ENCODE data around the gene NCKAP5L.
"Not testable (repeated sequence)": the region's sequence is repeated elsewhere in the genome, so short reads cannot be mapped to it uniquely, and the experiment has no call there.

Gene NCKAP5L

DNA sequence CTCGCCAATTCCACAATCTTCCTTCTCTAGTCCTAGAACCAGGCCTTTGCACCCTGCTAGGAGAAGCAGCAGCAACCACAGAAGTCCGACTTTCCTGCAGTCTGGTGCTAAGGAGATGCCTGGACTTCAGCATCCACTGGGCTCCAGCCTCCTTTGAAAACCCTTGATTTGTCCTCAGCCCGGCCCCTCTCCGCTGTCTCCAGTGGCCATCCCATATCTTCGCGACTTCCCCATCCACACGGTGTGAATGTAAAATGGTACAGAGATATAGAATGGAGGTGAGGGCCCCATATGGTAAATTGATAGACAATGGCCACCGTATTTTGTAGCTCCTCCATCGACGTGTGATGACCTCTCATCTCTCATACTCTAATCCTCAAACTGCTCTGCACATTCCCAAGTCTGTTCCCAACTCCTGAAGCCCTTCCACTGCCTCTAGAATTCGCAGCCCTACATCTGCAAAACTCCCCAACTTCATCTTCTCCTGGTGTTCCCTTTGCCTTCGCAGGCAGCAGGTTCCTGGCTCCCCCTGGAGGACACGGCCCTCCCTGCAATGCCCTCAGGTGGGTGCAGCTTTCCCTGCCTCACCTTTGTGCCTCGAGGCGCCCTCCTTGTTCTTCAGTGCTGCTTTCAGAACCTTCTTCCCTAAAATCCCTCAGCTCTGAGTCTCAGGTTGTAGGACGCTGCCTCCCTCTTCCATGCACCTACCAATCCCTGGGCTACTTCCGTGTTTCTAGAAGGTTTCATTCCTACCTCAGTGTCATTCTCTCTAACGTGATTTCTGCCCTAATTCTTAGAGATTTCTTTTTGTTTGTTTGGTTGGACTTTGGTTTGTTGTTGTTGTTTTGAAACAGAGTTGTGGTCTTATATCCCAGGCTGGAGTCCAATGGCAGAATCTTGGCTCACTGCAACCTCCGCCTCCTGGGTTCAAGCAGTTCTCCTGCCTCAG lies 50.1 kb downstream of the NCKAP5L start:
- peak; percentile 53 to 70 for DNase-seq (ENCODE audit: low read depth in 2 of 2)

- DNase-seq (ENCODE audit: low read depth in 2 of 2): no peak
Measured at GRCh38 chr12:49777341-49777740, 50.9 kb downstream of the NCKAP5L start.

DNA sequence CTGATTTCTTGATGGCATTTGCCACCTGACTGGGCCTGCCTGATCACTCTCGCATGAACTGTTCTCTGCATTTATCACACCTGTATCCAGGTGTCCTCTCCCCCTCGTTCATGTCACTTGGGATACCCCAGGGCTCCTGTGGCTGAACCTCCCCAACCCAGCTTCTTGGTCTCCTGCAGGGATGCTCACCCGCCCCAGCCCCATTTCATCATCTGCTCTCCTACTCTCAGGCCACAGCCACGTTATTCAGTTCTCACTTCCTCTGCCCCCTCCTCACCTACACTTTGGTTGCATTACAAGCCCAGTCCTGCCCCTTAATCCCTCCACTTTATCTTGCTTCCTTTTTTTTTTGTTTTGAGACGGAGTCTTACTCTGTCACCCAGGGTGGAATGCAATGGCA lies 51.4 kb downstream of the NCKAP5L start:
- no peak for DNase-seq (ENCODE audit: low read depth in 2 of 2)

- peak; percentile 23 to 37 for DNase-seq (ENCODE audit: low read depth in 2 of 2)
Measured at GRCh38 chr12:49776413-49776812, 51.8 kb downstream of the NCKAP5L start.

DNA sequence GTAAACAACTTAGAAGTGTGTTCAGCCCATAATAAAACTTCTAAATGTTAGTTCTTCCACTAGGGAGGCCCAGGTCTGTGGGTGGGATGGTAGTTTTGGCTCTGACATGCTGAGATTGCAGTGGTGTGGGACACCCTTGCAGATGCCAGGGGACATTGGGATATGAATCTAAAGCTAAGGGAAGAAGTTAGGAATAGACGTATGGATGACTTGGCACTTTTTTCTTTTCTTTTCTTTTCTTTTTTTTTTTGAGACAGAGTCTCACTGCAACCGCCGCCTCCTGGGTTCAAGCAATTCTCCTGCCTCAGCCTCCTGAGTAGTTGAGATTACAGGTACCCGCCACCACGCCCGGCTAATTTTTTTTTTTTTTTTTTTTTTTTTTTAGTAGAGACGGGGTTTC lies 55.1 kb downstream of the NCKAP5L start:
- not testable (repeated sequence) for DNase-seq (ENCODE audit: low read depth in 2 of 2)

- no peak for DNase-seq (ENCODE audit: low read depth in 2 of 2)
Measured at GRCh38 chr12:49767333-49767732, 60.9 kb downstream of the NCKAP5L start.

GRCh38 chr12:49766115-49766455 lies 62.1 kb downstream of the NCKAP5L start:
- no peak for DNase-seq (ENCODE audit: low read depth in 2 of 2)

DNA sequence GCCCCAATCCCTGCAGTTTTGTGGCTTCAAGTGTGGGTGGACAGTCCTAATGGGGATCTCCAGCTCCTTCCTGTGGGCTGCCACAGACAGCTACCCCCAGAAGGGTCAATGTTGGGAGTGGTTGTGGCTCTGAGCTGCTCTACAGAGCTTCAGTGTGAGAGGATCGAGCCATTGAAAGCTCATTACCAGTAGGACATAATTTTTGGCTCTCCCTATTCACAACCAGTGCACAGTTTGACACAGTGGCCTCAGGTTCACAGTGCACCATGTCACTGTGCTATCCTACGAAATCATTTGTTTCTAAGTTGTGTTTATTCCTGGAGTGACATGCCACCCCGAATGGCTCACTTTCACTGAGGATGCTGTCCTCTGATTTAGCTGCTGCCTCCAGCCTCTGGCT lies 64.1 kb downstream of the NCKAP5L start:
- DNase-seq (ENCODE audit: low read depth in 2 of 2): no peak

GRCh38 chr12:49763006-49763591 lies 65.1 kb downstream of the NCKAP5L start:
- peak; percentile 71 to 76 for DNase-seq (ENCODE audit: low read depth in 2 of 2)

DNA sequence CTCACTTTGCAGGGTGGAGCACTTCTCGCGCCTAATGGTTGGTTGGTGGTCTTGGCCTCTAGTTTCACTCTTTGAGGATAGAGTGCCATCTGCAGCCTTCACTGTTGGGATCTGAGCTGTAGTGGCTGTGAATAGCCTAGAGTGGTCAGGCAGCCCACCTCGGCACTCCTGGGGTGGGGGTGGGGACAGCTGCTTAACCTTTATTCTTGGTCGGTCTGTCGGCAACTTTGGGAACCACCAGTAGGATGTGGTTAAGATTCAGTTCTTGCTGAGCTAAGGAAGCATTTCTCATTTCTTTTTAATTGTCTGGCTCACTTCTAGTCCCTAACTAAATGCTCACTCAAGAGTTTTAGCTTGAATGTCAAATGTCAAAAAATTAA lies 65.8 kb downstream of the NCKAP5L start:
- peak in 1 of 2 donors; percentile 22 for DNase-seq (ENCODE audit: low read depth in 2 of 2)

DNA sequence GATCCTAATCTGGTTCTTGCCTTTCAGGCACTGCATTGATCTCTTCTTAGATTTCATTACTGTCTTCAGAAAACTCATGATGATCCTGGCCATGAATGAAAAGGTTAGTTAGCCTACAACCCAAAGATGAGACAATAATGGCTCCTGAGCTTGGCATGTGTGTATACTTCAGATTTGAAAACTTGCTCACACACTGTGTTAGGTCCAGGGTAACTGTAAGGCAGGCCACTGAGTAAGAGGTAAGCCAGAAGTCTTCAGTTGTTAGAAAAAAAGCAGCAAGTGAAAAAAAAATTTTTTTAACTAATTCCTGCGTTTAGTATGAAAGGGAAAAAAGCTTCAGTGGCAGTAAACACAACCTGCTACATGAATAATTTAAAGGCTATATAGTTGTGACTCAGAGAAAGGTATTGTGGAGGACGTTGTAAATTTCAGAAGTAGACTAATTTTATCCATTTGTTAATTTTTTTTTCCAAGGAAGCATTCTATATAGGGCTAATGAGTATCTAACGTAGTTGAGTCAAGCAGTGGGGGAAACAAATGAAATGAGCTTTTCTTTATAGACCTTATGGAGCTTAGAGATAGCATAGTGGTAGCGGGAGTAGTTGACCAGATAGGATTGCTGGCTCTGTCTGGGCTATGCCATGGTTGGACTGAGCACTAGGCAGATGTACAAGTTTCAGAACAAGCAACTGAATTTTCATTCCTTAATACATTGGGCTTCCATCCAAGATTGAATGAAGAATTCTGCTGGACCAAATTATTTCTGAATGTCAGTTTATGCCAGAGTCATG lies 66.3 kb downstream of the NCKAP5L start:
- no peak for DNase-seq (ENCODE audit: low read depth in 2 of 2)

- DNase-seq (ENCODE audit: low read depth in 2 of 2): no peak
Measured at GRCh38 chr12:49750996-49751393, 77.2 kb downstream of the NCKAP5L start.

DNA sequence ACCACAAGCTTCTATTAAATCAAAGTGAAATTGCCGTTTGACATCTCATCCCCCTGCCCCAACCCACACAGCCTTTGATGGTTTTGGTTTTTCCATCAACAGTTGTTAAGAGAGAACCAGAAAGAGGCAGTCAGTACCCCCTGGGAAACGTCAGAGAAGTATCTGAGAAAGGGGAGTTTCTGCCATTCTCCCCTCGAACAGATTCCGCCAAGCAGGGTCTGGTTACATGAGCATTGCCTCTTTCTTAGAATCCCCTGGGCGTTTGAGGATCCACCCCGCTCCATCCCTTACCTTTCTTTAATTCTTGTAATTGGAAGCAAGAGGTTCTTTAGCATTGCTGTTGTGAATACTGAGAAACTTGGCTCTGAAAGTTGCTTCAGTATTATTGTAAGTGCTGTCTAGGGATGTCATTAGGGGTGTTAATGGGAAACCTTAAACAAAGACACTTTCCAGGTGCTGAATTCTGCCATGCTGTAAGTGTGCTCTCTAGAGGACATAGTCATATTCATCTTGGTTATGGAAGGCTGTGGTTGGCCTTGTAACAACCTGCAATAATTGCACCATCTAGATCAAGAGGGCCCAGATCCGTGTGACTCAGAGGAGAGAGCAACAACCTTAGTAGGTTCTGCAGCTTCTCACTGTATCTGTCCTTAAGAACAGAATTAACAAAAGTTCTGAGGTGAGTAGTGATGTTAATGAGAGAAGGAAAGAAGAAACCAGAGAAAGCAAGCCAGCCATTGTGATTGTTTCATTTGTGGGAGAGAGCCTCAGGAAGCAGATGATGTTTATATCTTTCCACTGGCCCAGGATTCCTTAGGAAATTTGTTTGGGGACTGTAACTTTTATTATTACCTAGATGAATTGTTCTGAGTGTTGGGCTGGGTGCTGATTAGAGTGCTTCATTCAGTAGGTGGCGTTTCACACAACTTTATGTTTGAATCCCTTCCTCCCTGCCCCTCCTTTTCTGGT lies 77.9 kb downstream of the NCKAP5L start:
- peak in 1 of 2 donors; percentile 25 for DNase-seq (ENCODE audit: low read depth in 2 of 2)

DNA sequence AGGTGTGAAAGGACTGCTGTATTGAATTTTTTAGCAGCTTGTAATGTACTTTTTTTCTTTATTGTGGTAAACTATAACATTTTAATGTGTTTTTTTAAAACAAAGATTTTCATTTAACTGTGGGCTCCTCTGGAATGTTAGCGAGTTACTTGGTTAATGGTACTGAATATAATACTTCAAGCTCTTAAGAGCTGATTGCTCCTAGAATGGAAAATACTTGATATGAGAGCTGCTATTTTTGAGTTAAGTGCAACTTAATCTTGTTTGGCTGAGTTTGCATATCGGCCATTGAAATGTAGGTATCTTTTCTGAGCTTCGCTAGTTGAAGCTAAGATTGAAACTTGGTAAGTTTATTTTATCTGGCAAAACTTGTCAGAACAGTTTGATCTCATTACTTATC lies 79.4 kb downstream of the NCKAP5L start:
- no peak for DNase-seq (ENCODE audit: low read depth in 2 of 2)

DNA sequence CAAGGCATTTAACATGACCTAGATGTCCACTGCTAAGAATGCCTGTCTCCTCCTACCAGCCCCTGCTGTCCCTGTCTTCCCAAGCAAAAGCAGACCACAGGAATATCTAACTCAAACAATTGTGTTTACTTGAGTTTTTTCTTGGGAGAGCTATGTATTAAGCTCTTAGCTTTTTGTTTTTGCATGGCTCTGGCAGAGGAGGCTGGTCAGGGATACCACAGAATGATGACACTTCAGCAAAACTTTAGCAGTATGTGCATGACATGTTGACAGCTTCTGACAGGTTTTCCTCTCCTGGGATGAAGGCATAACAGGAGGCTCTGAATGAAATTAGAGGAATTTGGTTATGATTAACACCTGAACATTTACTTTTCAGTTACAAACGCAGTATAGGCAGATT lies 79.9 kb downstream of the NCKAP5L start:
- DNase-seq (ENCODE audit: low read depth in 2 of 2): no peak

DNA sequence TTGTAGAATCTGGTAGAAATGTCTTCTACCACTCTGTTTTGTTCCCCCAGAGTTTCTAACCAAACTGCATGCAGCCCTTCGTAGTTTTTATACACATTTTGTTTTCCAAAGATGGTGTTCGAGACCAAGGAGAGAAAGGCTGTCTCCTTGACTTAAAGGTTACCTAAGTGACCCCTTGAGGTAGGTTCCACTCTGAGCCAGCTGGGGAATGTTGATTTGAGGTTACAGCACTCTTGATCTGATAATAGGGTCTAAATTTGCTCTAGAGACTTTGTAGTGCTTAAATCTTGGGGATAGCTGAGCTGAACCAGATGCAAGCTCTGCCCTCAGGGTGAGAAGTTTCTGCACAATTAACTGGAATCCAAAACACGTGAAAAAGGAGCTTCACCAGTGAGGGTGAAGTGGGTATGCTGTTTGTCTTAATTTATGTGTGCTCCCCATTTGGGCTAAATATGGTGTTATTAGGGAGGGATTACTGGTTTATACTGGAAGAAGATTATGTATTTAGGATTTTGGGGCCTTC lies 83.8 kb downstream of the NCKAP5L start:
- DNase-seq (ENCODE audit: low read depth in 2 of 2): no peak

DNA sequence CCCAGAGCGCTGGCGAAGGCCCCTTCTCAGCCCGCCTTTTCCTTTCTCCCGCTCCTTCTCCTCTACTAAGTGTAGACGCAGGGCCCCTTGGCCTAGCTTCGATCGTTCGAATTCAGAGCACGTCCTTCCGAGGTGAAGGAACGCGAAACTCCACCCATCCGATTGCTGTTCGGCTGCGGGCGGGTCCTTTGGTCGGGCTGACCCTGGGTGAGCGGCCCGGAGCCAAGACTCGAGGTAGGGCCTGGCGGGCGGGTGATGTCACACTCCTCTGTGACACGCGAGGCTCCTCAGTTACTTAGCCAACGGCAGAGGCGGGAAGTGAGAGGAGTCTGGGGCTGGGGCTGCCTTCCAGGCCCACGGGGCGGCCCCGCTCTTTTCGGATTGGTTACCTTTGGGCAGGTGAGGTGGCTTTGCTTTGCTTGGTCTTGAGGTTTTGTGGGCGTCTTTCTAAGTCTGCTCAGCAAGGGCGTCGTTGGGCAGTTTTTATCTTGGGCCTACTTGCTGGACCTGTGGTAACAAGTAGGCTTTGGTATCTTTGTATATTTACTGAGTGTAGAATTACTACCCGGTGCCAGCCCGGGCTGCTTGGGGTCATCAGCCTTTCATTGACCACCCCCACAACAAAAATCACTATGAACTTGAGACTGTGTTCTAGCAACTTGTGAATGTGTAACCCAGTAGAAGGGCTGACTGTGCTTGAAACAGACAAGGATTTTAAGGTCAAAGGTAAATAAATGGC lies 86.2 kb downstream of the NCKAP5L start:
- peak; percentile 82 to 86 for DNase-seq (ENCODE audit: low read depth in 2 of 2)

Data from stimulated activated CD8-positive, alpha-beta memory T cell treated with anti-CD3 and anti-CD28 coated beads, Interleukin-2, amount 100 ng/mL, for 48 hours (primary cell).